Hematopoietic multipotent progenitor cell treated with erythropoietin and hydrocortisone succinate and interleukin-3 and kit ligand, for 15 days (in vitro differentiated cells): Measurements from ENCODE around the gene PPP2R2C.

Experiments
- DNase-seq: peaks from one replicate; pipeline ENCODE4 v3.0.0-alpha.2; 2015; ENCODE audit warnings: low spot score

The PPP2R2C gene

GRCh38 chr4:6378493-6379445 is 93.6 kb downstream of the PPP2R2C start:
- DNase-seq, result no peak

GRCh38 chr4:6377626-6378492 is 94.6 kb downstream of the PPP2R2C start:
- no peak for DNase-seq

GRCh38 chr4:6375620-6376295 is 96.7 kb downstream of the PPP2R2C start:
- no peak for DNase-seq

GRCh38 chr4:6374575-6374974 is 97.8 kb downstream of the PPP2R2C start:
- DNase-seq, result no peak

- DNase-seq, result no peak
These were observed 98.6 kb downstream of the PPP2R2C start for GRCh38 chr4:6373541-6374410.

GRCh38 chr4:6372649-6373525 is 99.5 kb downstream of the PPP2R2C start:
- DNase-seq, result peak; percentile 27

- DNase-seq, result no peak
These were observed 100.6 kb downstream of the PPP2R2C start for GRCh38 chr4:6371812-6372211.

- no peak for DNase-seq
These were observed 101.1 kb downstream of the PPP2R2C start for GRCh38 chr4:6371271-6371670.

GRCh38 chr4:6369924-6370645 is 102.3 kb downstream of the PPP2R2C start:
- DNase-seq, result no peak

- no peak for DNase-seq
These were observed 102.9 kb downstream of the PPP2R2C start for GRCh38 chr4:6369511-6369910.

- DNase-seq, result no peak
These were observed 103.4 kb downstream of the PPP2R2C start for GRCh38 chr4:6369035-6369434.

GRCh38 chr4:6368601-6369000 is 103.8 kb downstream of the PPP2R2C start:
- no peak for DNase-seq

- no peak for DNase-seq
These were observed 104.3 kb downstream of the PPP2R2C start for GRCh38 chr4:6368096-6368495.

- DNase-seq, result no peak
These were observed 105.0 kb downstream of the PPP2R2C start for GRCh38 chr4:6367371-6367851.

GRCh38 chr4:6366581-6366980 is 105.8 kb downstream of the PPP2R2C start:
- no peak for DNase-seq

- no peak for DNase-seq
These were observed 106.8 kb downstream of the PPP2R2C start for GRCh38 chr4:6365545-6366086.

GRCh38 chr4:6364581-6364980 is 107.8 kb downstream of the PPP2R2C start:
- DNase-seq, result no peak

GRCh38 chr4:6364146-6364545 is 108.3 kb downstream of the PPP2R2C start:
- DNase-seq, result no peak

- peak; percentile 11 for DNase-seq
These were observed 109.5 kb downstream of the PPP2R2C start for GRCh38 chr4:6362896-6363295.
